Muscle of leg (tissue), 11 donors: ENCODE results near the gene GPA33. TPM values are rescaled to one million over a fixed set of nuclear protein-coding genes. Genes with fewer than 3 reads are reported as not detected.
A peak's percentile ranks its signal among the peaks of the same experiment; 100 is the strongest.

Experiments
- DNase-seq: peaks from one replicate; pipeline ENCODE4 v3.0.0; 2013
- H3K27ac ChIP-seq: one replicate; pipeline ENCODE4 v1.5.1; 2013; ENCODE audit warnings: mild to moderate bottlenecking, low read length, control low read depth
- H3K27me3 ChIP-seq: one replicate; pipeline ENCODE4 v1.6.1; 2013; ENCODE audit warnings: low read length; ENCODE audit not compliant: control insufficient read depth, insufficient read depth
- H3K36me3 ChIP-seq: one replicate; pipeline ENCODE4 v1.6.1; 2013; ENCODE audit warnings: low read length; ENCODE audit not compliant: control insufficient read depth, insufficient read depth
- H3K4me1 ChIP-seq: one replicate; pipeline ENCODE4 v1.6.1; 2013; ENCODE audit warnings: low read length; ENCODE audit not compliant: control insufficient read depth, insufficient read depth
- H3K4me3 ChIP-seq: one replicate; pipeline ENCODE4 v1.5.1; 2013; ENCODE audit warnings: low read length, control low read depth
- H3K9me3 ChIP-seq: replicated peaks from 2 replicates; pipeline ENCODE4 v1.6.1; 2013; ENCODE audit warnings: low read depth, low read length; ENCODE audit not compliant: control insufficient read depth
- WGBS: methylation state at CpG from one replicate; pipeline ENCODE4 v1.1.5; 2013; ENCODE audit warnings: missing lambda C conversion rate; ENCODE audit not compliant: insufficient coverage; 5-methylcytosine and 5-hydroxymethylcytosine counted together
- polyA plus RNA-seq, 8 donors: library from polyadenylated mRNA; unstranded; fragments of 120-200 nt; gene quantifications; one replicate each; pipeline versions ENCODE4 v1.2.1 to v1.2.3, GENCODE V29; 2013; ENCODE audit warnings: inconsistent platforms in 1 of 8, low replicate concordance in 1 of 8; ENCODE audit not compliant: insufficient read length in 8 of 8, insufficient read depth in 1 of 8
- total RNA-seq: library from RNA; stranded (reverse); fragments of 120-200 nt; gene quantifications from one replicate; pipeline ENCODE4 v1.2.4, GENCODE V29; 2013

The GPA33 gene
- total and polyA plus RNA-seq, 9 donors = 0.04 to 3.7 (median 0.11) TPM; not detected in 1

- 67% methylated on average over 1 of the region's 2 CpGs for WGBS
- Histone ChIP-seq H3K27ac (no peak overlapping the region), H3K4me1 (peaks cover 33% of the 10 kb centered on the region), H3K9me3 (no peaks in the 10 kb centered on the region), H3K27me3 (no peaks in the 10 kb centered on the region), H3K36me3 (no peaks in the 10 kb centered on the region), H3K4me3 (no peak overlapping the region)
- DNase-seq = no peak
Measured at GRCh38 chr1:167089939-167090313, 251 bp downstream of the GPA33 start.

- H3K36me3 ChIP-seq = no peaks in the 10 kb centered on the region
- H3K9me3 ChIP-seq = no peaks in the 10 kb centered on the region
- no peak overlapping the region for H3K4me3 ChIP-seq
- peaks cover 31% of the 10 kb centered on the region for H3K4me1 ChIP-seq
- 60% methylated on average over 3 of the region's 6 CpGs for WGBS
- DNase-seq = no peak
- no peaks in the 10 kb centered on the region for H3K27me3 ChIP-seq
- H3K27ac ChIP-seq = no peak overlapping the region
Measured at GRCh38 chr1:167088746-167089417, 1.3 kb downstream of the GPA33 start.

GRCh38 chr1:167086768-167087167 lies 3.4 kb downstream of the GPA33 start:
- 93% methylated on average over 3 of the region's 3 CpGs for WGBS
- Histone ChIP-seq H3K4me1 (peaks cover 38% of the 10 kb centered on the region), H3K4me3 (no peak overlapping the region)

GRCh38 chr1:167086033-167086432 lies 4.1 kb downstream of the GPA33 start:
- WGBS = 70% methylated on average over 6 of the region's 7 CpGs
- Histone ChIP-seq H3K4me3 (no peak overlapping the region), H3K27ac (no peak overlapping the region)

More at GRCh38 chr1:167086768-167087167, 3.4 kb downstream of the GPA33 start:
- no peak overlapping the region for H3K27ac ChIP-seq
- H3K9me3 ChIP-seq = no peaks in the 10 kb centered on the region
- DNase-seq = no peak
- peaks cover 8% of the 10 kb centered on the region for H3K27me3 ChIP-seq
- no peaks in the 10 kb centered on the region for H3K36me3 ChIP-seq

GRCh38 chr1:167084757-167085156 lies 5.4 kb downstream of the GPA33 start:
- Histone ChIP-seq H3K4me3 (no peak overlapping the region), H3K27me3 (peaks cover 10% of the 10 kb centered on the region), H3K9me3 (no peaks in the 10 kb centered on the region), H3K27ac (no peak overlapping the region), H3K36me3 (no peaks in the 10 kb centered on the region), H3K4me1 (peaks cover 35% of the 10 kb centered on the region)
- DNase-seq = no peak

More at GRCh38 chr1:167086033-167086432, 4.1 kb downstream of the GPA33 start:
- no peaks in the 10 kb centered on the region for H3K36me3 ChIP-seq
- H3K4me1 ChIP-seq = peaks cover 38% of the 10 kb centered on the region
- no peak for DNase-seq
- no peaks in the 10 kb centered on the region for H3K9me3 ChIP-seq
- peaks cover 10% of the 10 kb centered on the region for H3K27me3 ChIP-seq

- no peak for DNase-seq
- Histone ChIP-seq H3K27ac (no peak overlapping the region), H3K27me3 (peaks cover 10% of the 10 kb centered on the region), H3K9me3 (no peaks in the 10 kb centered on the region), H3K4me1 (peaks cover 35% of the 10 kb centered on the region), H3K36me3 (no peaks in the 10 kb centered on the region), H3K4me3 (no peak overlapping the region)
- no CpG with 5 or more reads among the region's 3 CpGs for WGBS
Measured at GRCh38 chr1:167083871-167084270, 6.3 kb downstream of the GPA33 start.

- no peaks in the 10 kb centered on the region for H3K9me3 ChIP-seq
- DNase-seq = no peak
- WGBS = 20% methylated on average over 1 of the region's 6 CpGs
- no peaks in the 10 kb centered on the region for H3K36me3 ChIP-seq
- peaks cover 10% of the 10 kb centered on the region for H3K27me3 ChIP-seq
- peaks cover 35% of the 10 kb centered on the region for H3K4me1 ChIP-seq
- H3K27ac ChIP-seq = peak overlapping the region; percentile 7
- H3K4me3 ChIP-seq = no peak overlapping the region
Measured at GRCh38 chr1:167083066-167083665, 7.0 kb downstream of the GPA33 start.

GRCh38 chr1:167082511-167083027 lies 7.6 kb downstream of the GPA33 start:
- H3K27me3 ChIP-seq = peaks cover 10% of the 10 kb centered on the region

GRCh38 chr1:167081594-167082156 lies 8.5 kb downstream of the GPA33 start:
- Histone ChIP-seq H3K4me1 (peaks cover 35% of the 10 kb centered on the region), H3K27me3 (peaks cover 10% of the 10 kb centered on the region), H3K9me3 (no peaks in the 10 kb centered on the region), H3K27ac (no peak overlapping the region), H3K36me3 (no peaks in the 10 kb centered on the region), H3K4me3 (no peak overlapping the region)
- 65% methylated on average over 3 of the region's 8 CpGs for WGBS
- DNase-seq = no peak

More at GRCh38 chr1:167082511-167083027, 7.6 kb downstream of the GPA33 start:
- no peak overlapping the region for H3K4me3 ChIP-seq
- no peak for DNase-seq
- no peak overlapping the region for H3K27ac ChIP-seq
- H3K4me1 ChIP-seq = peaks cover 35% of the 10 kb centered on the region
- H3K36me3 ChIP-seq = no peaks in the 10 kb centered on the region
- no peaks in the 10 kb centered on the region for H3K9me3 ChIP-seq
- 39% methylated on average over 10 of the region's 11 CpGs for WGBS

GRCh38 chr1:167077868-167078210 lies 12.3 kb downstream of the GPA33 start:
- Histone ChIP-seq H3K27ac (no peak overlapping the region), H3K4me1 (peaks cover 7% of the 10 kb centered on the region), H3K27me3 (peaks cover 10% of the 10 kb centered on the region), H3K36me3 (no peaks in the 10 kb centered on the region), H3K9me3 (no peaks in the 10 kb centered on the region), H3K4me3 (no peak overlapping the region)
- DNase-seq = no peak
